HG02840 (cell line): ENCODE data around the gene PTPN21.

ENCODE experiments used
- ATAC-seq: cut with Tn5 transposase; IDR thresholded peaks from one replicate; pipeline ENCODE4 v1.9.1; 2021; ENCODE audit warnings: mild to moderate bottlenecking, moderate library complexity, moderate number of reproducible peaks; ENCODE audit not compliant: unreplicated experiment, low FRiP score

The PTPN21 gene

GRCh38 chr14:88476825-88477224, 78.0 kb downstream of the PTPN21 start:
- no peak for ATAC-seq

DNA sequence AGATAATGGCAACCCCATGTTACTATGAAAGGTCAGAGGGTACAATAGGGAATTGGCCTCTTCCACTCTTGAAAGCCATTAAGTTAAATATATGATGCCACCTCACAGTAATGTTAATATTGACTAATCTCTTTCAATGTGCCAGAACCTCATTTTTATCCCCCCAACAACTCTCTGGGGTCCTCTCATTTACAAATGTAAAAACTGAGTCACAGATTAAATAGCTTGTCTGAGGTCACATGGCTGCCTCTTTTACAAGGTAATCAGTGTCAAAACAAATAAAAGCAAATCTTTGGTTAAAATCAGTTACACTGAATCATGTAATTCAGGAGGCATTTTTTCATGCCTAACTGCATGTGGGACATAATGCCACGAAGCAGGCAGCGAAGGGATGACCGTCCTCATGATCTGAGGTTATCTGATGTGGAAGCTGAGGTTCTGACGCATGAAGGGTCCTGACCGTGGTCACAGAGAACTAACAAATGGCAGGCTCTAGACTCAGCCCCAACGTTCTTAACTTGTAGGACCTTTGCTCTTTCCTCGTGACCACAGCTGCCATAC, 78.5 kb downstream of the PTPN21 start:
- no peak for ATAC-seq

DNA sequence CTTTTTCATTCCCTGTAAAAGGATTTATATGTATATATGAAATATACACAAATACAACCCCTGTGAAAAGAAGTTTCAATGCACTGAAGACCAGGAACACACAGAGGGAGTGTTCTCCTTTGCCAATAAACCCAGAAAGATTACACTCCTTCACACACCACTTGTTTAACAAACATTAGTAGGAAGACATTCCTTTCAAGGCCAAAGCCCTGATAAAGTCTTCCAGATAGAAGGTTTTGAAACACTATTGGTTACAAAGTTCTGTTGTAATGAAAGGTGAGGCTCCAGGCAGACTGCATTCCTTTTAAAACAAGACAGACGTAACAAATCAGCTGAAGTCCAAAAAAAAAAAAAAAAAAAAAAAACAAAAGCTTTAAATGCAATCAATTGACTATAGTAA, 81.0 kb downstream of the PTPN21 start:
- ATAC-seq: no peak

GRCh38 chr14:88470542-88471440, 84.0 kb downstream of the PTPN21 start:
- no peak for ATAC-seq

GRCh38 chr14:88468406-88468805, 86.4 kb downstream of the PTPN21 start:
- no peak for ATAC-seq

- ATAC-seq: no peak
Measured at GRCh38 chr14:88463318-88463717, 91.5 kb downstream of the PTPN21 start.

DNA sequence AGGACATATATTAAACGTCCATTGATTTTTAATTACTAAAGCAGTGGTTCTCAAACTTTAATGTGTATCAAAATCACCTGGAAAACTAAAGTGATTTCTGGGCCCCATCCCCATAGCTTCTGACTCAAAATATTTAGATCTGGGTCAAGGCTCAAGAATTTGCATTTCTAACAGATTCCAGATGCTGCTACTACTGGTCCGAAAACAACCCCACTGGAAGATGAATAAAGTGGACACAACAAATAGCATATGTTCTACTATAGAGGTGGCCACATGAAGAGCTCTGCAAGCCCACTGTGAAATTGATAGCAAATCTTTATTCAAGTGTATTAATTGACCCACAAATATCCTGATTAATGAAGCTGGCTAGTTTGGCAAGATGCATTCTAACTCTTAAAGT, 99.9 kb downstream of the PTPN21 start:
- ATAC-seq: no peak

GRCh38 chr14:88452231-88452630, 102.6 kb downstream of the PTPN21 start:
- no peak for ATAC-seq

- no peak for ATAC-seq
Measured at GRCh38 chr14:88439088-88439487, 115.7 kb downstream of the PTPN21 start.

GRCh38 chr14:88437658-88438057, 117.1 kb downstream of the PTPN21 start:
- ATAC-seq: no peak

DNA sequence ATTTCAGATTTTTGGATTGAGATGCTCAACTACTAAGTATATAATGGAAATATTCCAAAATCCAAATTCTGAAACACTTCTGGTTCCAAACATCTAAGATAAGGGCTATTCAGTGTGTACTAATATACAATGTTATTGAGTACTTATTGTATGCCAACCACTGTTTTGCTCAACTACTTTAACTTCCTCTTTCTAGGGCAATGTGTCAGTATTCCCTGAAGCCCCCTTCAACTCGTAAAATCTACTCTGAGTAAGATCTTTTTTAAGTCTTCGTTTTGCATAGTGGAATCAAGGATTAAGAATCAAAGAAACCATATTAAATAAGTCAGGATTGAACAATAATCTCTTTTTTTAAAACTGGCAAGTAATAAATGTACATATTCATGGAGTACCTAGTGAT, 123.8 kb downstream of the PTPN21 start:
- ATAC-seq: no peak

- ATAC-seq: no peak
Measured at GRCh38 chr14:88426271-88426670, 128.5 kb downstream of the PTPN21 start.

DNA sequence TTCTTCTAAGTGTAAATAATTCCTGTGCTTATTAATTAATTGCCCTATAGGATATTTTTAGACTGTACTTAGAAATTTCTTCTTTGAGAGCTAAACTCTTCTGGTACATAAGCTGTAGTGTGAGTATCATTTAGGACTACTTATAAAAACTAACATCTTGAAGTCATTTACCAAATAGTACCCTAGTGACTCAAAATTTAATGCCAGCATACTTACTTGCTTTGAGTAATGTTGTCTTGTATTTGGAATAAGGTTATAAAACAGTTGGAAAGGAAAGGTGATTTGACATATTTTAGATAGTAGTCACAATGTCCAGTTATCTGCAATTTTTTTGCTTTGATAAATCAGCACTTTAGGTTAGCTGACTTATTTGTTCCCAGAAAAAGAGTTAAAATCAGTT, 130.2 kb downstream of the PTPN21 start:
- no peak for ATAC-seq

- ATAC-seq: no peak
Measured at GRCh38 chr14:88422919-88423650, 131.7 kb downstream of the PTPN21 start.

GRCh38 chr14:88422047-88422446, 132.8 kb downstream of the PTPN21 start:
- ATAC-seq: no peak

DNA sequence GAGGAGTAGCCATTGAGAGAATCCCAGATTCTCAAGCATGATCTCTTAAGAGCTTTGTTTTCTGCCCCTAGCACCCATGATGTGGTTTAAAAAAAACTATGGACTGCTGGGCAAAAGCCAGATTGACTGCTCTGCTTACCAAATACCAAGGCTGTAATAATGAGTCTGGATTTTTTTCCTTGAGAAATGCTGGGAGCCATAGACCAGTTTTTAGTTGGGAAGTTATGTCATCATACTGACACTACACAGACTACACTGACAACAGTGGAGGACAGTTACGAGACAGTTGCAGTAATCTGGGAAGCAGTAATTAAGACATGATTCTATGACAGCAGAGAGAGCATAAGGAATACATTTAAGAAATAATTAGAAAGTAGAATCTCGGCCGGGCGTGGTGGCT, 133.5 kb downstream of the PTPN21 start:
- ATAC-seq: no peak

DNA sequence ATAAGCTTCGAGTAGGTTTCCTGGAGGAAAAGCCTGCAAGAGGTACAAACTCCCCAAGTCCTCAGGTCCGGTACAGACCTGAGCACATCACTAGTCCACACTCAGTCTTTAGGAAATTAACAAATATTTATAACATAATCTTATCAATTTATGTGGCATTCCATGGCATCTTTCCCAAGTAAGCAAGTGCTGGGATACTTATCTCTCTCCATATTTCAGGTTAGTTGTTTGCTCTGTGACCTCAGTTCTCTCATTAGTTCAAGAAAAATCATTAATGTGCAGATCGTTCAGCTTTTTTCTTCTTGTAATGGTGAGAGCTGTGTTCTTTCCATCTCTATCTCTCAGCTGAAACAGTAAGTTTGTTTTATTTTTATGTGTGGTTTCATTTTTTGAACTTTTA, 134.6 kb downstream of the PTPN21 start:
- ATAC-seq: no peak

DNA sequence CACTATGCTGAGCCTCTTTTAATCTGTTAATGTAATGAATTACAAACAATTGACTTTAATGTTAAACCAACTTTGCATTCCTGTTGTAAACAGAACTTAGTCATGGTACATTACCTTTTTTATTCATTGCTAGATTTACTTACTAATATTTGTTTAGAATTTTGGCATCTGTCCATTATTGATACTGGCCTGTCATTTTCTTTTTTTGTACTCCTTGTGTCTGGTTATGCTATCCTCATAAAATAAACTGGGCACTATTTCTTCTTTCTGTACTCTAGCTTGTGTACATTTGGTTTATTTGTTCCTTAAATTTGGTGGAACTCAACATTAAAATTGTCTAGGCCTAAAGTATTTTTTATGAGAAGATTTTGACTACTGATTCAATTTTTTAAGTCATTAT, 137.2 kb downstream of the PTPN21 start:
- ATAC-seq: no peak
